Limb (tissue), 2 donors: ENCODE data around the gene PHYHIPL.
A peak's percentile ranks its signal among the peaks of the same experiment; 100 is the strongest.

Experiments used
- DNase-seq, 2 donors: peaks; one replicate each; pipeline ENCODE4 v3.0.0-alpha.2; 2016; ENCODE audit errors: extremely low spot score in 2 of 2

Gene PHYHIPL

GRCh38 chr10:59252491-59252890 lies 76.0 kb downstream of the PHYHIPL start:
- DNase-seq, result no peak

GRCh38 chr10:59255463-59255862 lies 79.0 kb downstream of the PHYHIPL start:
- no peak for DNase-seq

- no peak for DNase-seq
Measured at GRCh38 chr10:59257224-59257623, 80.8 kb downstream of the PHYHIPL start.

GRCh38 chr10:59258890-59259289 lies 82.4 kb downstream of the PHYHIPL start:
- DNase-seq, result no peak

- no peak for DNase-seq
Measured at GRCh38 chr10:59265141-59265540, 88.7 kb downstream of the PHYHIPL start.

GRCh38 chr10:59266321-59266720 lies 89.9 kb downstream of the PHYHIPL start:
- DNase-seq, result no peak

- no peak for DNase-seq
Measured at GRCh38 chr10:59268460-59268859, 92.0 kb downstream of the PHYHIPL start.

- no peak for DNase-seq
Measured at GRCh38 chr10:59269651-59270050, 93.2 kb downstream of the PHYHIPL start.

- no peak for DNase-seq
Measured at GRCh38 chr10:59270492-59270891, 94.0 kb downstream of the PHYHIPL start.

GRCh38 chr10:59271160-59271559 lies 94.7 kb downstream of the PHYHIPL start:
- no peak for DNase-seq

- no peak for DNase-seq
Measured at GRCh38 chr10:59272061-59272460, 95.6 kb downstream of the PHYHIPL start.

- DNase-seq, result no peak
Measured at GRCh38 chr10:59273445-59273844, 97.0 kb downstream of the PHYHIPL start.

- no peak for DNase-seq
Measured at GRCh38 chr10:59276133-59276532, 99.7 kb downstream of the PHYHIPL start.

- no peak for DNase-seq
Measured at GRCh38 chr10:59276919-59277318, 100.5 kb downstream of the PHYHIPL start.

- DNase-seq, result no peak
Measured at GRCh38 chr10:59279476-59279875, 103.0 kb downstream of the PHYHIPL start.

GRCh38 chr10:59279991-59280505 lies 103.6 kb downstream of the PHYHIPL start:
- DNase-seq, result no peak

GRCh38 chr10:59281861-59282260 lies 105.4 kb downstream of the PHYHIPL start:
- DNase-seq, result no peak

GRCh38 chr10:59283456-59284091 lies 107.1 kb downstream of the PHYHIPL start:
- peak; percentile 40 to 51 for DNase-seq

- DNase-seq, result no peak
Measured at GRCh38 chr10:59284118-59284975, 107.9 kb downstream of the PHYHIPL start.

GRCh38 chr10:59285073-59285472 lies 108.6 kb downstream of the PHYHIPL start:
- no peak for DNase-seq

- no peak for DNase-seq
Measured at GRCh38 chr10:59285848-59286247, 109.4 kb downstream of the PHYHIPL start.

GRCh38 chr10:59287587-59288255 lies 111.3 kb downstream of the PHYHIPL start:
- DNase-seq, result no peak
